Pulmonary artery endothelial cell (primary cell): ENCODE data around the gene FIBIN. TPM values are rescaled to one million over a fixed set of nuclear protein-coding genes. Genes with fewer than 3 reads are reported as not detected.
"Not testable (repeated sequence)": the region's sequence is repeated elsewhere in the genome, so short reads cannot be mapped to it uniquely, and the experiment has no call there.

Experiments used
- DNase-seq: peaks from one replicate; pipeline ENCODE4 v3.0.0-alpha.2; 2011; ENCODE audit warnings: low read depth, low spot score
- total RNA-seq: library from RNA; depleted of rRNA; stranded (reverse); fragments of >200 nt; gene quantifications from 2 replicates; pipeline ENCODE4 v1.2.3, GENCODE V29; 2014

Gene FIBIN
- total RNA-seq, 1 donor from 2014 or later = not detected

DNA sequence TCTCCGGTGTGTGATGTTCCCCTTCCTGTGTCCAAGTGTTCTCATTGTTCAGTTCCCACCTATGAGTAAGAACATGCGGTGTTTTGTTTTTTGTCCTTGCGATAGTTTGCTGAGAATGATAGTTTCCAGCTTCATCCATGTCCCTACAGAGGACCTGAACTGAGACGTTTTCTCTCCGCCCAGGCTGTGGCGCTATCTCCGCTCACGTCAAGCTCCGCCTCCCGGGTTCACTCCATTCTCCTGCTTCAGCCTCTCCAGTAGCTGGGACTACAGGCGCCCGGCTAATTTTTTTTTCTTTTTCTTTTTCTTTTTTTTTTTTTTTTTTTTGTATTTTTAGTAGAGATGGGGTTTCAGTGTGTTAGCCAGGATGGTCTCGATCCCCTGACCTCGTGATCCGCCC, 16.7 kb upstream of the FIBIN start:
- DNase-seq = not testable (repeated sequence)

DNA sequence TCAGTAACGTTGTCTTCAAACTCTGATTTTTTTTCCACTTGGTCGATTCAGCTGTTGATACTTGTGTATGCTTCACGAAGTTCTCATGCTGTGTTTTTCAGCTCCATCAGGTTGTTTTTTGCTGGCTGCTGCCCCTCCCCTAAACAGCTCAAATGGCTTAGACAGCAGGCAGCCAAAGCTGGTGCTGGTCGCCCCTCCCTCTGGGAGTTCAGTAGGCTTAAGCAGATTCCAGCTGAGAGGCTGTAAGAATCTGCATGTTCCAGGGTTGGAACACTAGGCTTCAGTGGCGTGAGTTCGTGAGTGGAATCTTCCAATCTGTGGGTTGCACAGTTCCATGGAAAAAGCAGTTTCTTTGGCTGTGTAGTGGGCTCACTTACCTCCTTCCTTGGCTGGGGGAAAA, 10.3 kb upstream of the FIBIN start:
- no peak for DNase-seq

DNA sequence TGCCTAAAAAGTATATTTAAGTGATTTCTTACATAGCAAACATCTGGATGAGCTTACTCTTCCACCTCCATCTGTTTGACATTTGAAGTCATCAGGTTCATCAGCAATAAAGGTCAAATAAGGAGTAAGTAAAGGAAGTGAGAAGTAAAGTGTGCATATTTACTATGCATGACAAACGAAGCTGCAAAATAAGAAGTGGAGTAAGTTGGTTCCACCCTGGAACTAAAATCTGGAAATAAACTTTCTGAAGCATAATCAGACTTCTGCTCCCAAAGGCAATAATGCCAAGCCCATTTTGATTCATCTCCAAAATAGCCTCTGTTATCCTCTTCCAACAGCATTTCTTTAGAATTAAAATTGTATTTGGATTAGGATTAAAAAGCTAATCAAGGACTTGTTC, 8.4 kb upstream of the FIBIN start:
- no peak for DNase-seq

DNA sequence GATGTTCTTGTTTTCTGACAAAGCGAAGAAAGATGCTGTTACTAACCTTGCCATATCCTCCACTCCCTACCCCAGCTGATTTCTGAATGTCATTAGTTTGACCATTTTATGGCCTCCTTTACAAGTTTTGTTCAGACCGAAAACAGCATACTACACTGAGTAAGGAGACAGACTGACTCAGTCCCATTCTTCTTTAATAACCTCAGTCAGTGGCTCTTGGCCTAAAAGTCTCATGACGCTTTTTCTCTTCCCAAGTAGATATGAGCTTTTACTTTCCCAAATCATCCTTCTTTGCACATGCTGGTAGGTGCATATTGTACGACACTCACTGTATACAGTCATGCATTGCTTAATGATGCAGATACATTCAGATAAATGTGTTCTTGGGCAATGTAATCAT, 8.0 kb upstream of the FIBIN start:
- no peak for DNase-seq

DNA sequence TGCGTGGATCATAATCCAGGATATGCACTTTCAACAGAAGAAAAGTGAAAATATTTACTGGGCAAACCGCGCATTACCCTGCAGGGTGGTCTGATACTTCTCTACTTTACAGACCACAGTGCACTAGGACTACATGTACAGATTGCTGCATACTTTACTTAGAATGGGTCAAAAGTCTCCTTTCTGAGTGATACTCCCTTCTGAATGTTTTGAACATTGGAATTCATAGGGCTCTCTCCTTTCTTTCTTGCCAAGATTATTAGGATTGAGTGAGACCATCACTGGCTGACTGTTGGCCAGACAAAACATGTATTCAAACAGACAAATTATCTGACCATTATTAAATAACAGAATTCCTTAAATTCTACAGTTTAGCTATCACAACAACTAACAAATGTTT, 6.6 kb upstream of the FIBIN start:
- no peak for DNase-seq

DNA sequence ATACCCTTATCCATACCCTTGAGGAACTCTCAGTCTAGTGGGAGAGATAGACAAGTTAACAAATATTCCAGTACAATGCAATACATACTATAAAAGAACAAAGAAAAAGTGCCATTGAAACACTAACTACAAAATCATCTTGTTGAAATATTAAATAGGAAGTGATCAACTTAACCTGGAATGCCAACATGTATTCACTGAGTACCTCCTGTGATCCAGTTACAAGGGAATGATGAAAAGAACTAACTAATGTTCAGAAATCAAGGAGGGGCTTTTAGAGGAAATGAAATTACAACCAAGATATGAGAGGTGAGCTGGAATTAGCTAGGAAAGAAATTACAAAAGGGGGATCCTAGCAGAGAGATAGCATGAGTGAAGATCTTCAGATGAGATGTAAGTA, 6.2 kb upstream of the FIBIN start:
- no peak for DNase-seq

DNA sequence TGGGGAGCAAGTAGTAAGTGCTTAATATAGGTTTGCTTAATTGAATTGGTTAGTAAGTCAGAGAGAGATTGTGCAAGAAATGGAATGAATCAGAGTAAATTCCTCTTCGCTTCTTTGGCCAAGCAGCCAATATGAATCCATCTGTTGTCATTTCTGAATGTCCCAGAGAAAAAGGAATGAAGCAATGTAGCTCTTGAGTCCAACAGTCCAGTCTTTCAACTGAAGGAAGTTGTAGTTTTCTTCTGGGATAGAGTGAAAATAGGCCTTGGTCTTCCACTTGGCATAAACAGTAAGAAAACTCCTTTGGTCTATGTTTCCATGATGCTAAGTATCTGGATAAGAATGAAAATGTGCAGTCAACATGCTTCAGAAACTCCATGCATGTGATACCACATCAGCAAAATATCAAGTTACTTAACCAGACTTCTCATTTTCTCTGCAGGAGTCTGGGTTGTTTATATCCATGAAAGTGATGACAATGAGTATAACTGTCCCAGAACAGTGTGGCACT, 1.8 kb upstream of the FIBIN start:
- DNase-seq = no peak

DNA sequence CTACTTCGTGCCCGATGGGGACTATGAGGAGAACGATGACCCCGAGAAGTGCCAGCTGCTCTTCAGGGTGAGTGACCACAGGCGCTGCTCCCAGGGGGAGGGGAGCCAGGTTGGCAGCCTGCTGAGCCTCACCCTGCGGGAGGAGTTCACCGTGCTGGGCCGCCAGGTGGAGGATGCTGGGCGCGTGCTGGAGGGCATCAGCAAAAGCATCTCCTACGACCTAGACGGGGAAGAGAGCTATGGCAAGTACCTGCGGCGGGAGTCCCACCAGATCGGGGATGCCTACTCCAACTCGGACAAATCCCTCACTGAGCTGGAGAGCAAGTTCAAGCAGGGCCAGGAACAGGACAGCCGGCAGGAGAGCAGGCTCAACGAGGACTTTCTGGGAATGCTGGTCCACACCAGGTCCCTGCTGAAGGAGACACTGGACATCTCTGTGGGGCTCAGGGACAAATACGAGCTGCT, 751 bp downstream of the FIBIN start:
- no peak for DNase-seq

DNA sequence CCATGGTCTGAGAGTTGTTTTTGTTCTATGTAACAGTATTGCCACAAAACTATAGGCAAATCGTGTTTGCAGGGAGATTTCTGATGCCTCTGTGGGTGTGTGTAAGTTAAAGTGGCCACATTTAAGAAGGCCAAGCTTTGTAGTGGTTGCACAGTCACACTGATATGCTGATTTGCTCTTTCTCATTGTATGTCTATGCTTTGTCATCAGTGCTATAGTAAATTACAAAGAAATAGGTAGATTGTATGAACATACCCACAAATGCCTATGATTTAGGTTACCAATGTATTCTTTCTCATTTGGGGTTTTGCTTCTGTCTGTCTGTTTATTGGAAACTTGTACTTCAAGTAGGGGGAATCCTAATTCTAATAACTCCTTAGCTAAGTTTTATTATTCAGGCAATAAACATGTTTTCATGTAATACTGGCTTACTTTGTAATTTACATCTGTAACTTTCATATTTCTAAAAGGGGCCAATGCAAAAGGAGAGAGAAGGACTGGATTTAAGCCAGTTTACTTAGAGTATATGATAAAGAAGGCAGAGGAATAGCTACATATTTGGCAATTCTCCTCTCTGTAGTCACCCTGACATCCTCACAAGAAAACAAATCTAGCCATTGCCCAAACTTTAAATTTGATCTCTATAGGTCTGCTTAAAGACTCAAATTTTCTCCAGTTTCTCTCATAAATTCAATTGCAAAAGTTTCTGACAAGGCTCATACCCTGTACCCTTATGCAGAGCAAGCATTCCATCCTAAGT, 2.0 kb downstream of the FIBIN start:
- DNase-seq = no peak

DNA sequence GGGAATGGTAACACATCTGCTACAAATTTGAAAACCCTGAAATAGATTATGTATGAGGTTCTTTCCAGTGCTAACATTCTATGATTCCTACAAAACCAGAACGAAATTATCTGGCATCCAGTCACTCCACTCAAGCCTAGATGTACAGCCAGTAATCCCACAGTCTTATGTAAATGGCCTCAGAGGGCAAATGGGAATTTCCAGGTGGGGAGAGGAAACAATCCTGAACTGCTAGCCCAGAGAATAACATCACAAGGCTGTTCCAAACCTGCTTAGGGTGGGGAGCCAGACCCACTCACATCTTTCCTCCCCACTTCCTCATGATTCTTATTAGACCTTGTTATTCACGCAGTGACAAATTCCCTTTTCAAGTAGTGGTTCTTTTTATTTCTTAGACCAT, 3.5 kb downstream of the FIBIN start:
- no peak for DNase-seq

DNA sequence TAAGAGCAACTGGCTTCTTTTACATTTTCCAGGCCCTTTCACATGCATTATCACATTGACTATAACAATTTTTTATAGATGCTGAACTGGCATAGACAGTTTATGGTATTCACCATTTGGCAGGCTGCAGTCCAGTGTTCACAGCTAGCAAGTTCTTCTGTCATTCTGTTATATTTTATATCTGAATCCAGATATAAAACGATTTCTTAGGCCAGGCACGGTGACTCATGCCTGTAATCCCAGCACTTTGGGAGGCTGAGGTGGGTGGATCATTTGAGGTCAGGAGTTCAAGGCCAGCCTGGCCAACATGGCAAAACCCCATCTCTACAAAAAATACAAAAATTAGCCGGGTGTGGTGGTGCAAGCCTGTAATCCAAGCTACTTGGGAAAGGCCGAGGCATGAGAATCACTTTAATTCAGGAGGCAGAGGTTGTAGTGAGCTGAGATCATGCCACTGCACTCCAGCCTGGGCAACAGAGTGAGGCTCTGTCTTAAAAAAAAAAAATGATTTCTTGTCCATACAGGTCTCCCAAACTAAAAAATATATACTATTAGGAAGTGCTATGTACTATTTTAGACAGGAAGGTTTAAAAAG, 7.3 kb downstream of the FIBIN start:
- not testable (repeated sequence) for DNase-seq

DNA sequence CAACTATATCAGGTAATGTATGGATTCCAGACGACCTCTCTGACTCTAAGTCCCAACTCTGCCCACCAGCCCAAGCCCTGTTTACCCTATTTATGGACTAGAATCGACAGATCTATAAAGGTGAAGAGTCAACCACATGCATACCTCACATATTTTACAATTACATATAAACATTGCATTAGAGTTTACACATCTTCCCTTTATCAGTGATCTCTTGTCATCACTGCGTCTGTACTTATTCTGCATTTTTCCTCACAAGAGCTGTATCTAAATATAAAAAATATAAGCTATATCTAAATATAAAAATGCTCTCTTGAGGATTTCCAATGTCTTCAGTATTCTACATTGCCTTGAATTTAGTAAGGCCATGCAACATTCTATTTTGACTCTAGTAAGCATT, 8.5 kb downstream of the FIBIN start:
- no peak for DNase-seq

DNA sequence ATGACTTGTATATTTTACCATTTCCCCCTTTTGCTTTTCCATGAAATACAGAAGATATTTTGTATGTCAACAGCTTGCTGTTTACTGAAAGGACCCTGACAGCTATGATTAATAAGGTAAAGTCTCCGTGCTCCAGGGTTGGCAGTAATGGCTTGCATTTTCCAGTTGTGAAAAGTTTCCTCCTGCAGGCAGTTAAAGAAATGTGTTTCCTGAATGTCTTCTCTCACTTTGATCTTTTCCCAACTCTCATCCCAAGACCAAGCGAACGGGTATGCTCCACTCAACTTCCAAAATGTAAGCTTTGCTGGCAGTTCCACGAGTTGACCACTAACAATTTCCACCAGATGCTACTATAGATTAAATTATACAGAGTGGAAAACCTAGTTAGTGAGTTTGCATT, 8.9 kb downstream of the FIBIN start:
- no peak for DNase-seq

DNA sequence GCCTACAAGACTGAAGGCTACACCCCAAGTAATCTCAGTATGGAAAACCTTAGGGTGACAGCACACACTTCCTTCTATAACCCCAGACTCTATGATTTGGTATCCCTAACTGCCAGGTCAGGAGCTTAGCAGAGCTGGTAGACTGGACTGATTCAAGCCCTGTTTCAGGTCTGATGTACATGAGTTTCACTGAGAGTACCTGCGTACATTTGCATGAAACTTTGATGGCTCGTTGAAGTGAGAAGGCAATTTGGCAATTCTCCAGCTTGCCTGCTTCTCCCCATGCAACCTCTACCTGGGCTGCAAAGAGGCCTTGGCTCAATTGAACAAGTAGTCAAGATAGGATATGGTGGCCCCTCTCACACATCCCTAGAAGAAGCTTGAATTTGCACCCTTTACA, 10.2 kb downstream of the FIBIN start:
- DNase-seq = no peak

DNA sequence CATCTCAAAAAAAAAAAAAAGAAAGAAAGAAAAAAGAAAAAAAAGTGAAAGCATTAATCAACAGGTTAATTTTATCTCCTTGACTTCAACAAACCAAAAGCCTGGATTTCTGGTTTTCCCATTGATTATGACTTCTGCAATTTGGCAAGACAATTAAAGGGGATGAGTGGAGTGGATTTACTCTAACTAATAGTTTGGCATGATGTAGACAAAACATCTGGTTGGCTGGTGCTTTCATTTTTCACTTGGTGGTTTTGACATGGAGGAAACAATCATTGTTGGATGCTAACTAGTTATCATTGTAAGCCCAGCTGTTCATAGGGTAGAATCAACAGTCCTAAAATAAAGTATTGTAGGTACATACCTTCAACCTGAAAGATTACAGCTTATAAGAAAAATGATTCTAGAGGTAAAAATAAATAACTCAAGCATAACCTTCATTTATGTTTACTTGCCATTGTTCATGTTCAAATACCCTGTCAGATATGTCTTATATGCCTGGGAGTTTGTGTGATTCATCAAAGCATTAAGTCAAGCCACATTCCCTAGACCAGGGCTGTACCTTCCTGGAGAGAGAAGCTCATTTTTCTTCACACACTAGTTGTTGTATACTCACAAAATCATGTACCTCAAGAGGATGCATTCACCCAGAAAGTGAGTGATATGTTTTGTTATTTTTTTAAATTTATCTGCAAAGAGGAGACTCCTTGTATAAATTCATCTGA, 15.1 kb downstream of the FIBIN start:
- DNase-seq = no peak

DNA sequence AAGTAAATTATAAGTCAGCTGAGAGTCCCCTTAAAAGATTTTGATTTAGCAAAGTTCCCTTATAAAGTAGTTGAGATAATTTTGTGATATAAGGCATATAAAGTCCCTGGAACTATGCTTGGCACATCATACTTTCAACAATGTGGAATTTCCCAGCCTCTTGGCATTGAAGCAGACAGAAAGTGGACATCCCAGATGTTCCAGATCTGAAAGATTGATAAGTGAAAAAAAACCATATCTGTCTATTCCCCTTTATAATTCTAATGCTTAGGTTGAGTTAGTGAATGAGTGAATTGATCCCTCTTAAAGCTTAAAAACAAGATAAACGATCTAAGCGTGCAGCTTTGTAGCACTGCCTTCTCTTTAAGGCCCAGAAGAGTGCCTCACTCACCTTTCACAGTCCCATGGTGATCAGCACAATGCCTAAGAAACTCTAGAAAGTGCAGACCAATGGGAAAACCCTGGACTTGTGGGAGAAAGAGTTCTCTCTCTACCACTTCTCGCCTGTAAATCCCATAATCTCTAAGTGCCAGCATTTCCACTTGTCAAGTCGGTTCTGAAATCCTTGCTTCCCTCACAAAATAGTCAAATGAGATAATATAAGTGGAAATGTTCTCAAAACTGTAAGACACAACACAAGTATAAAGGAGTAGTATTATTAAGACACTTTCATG, 17.8 kb downstream of the FIBIN start:
- DNase-seq = no peak

DNA sequence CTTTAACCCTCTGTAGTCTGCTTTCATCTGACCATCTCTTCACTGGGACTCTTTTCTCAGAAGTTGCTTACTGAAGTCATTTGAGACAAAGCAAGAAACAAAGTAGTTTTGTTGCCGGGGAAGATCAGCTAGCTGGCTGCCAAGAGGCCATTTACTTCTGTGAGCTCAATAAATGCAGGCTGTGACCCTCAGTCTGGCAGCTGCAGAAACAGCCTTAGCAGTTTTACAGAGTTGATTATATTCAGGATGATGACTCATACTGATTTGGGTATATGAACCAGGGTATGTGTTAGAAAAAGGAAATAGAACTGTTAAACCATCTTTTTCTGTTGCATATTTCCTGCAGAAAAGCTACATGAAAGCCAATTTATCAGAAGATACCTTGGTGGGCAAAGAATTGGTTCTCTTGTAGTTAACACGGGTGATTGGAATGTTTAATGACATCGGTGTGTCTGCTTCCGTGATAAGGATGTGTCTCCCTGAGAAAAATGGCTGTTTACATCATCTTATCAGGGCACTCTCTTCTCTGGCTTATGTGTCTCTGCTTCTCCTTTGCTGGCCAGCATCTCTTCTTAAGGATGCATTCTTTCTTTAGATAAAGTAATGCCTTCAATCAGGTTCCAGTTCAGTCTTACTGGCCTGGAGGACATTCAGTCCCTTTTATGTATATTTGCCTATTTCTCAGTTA, 18.5 kb downstream of the FIBIN start:
- peak; percentile 8 for DNase-seq

DNA sequence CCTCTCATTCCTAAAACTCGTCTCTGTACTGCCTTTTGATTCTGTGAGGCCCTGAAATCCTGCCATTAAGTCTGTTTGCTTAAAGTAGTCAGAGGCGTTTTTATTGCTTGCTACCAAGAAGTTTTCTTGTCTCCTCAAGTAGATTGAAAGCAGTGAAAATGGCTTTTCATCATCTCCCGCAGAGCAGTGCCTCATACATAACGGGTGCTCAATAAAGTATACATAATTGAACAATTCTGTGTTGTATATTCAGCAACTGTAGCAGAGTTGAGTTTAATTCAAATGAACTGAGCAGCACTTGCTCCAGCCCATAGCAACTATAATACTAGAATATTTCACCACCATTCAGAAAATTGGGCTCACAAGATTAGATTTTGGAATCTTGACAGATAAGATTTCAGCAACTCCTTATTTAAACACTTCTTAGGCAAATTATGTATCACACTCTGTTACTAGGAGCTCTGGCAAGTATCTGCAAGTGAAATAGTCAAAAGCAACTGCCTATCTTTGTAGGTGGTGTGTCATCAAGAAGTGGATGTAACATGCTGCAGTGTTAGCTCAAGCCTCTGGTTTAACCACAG, 20.0 kb downstream of the FIBIN start:
- no peak for DNase-seq

DNA sequence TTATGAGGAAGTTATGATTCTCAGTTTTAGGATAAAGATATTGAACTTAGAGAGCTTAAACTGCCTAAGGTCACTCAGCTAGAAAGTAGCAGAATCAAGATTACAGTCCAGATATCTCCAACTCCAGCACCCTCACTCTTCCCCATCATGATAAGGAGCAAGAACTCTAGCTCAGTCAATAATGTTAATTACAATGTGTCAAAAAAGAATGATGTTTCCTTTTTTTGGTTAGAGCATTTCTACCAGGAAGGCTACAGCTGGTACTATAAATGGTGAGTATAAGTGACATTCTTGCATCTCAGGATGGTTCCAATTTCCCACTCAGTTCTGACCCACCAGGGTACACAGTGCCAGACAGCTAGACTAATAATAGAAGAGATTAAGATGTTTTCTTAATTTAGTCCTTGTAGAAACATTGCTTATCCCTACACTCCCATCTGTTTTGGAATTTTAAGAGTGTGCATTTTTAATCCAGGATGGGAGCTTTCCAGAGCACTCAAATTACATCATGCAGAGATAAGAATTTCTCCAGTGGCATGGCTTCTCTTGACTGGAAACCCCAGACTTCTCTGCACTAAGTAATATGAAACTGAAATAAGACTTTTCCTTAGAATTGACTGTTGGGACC, 25.1 kb downstream of the FIBIN start:
- no peak for DNase-seq

DNA sequence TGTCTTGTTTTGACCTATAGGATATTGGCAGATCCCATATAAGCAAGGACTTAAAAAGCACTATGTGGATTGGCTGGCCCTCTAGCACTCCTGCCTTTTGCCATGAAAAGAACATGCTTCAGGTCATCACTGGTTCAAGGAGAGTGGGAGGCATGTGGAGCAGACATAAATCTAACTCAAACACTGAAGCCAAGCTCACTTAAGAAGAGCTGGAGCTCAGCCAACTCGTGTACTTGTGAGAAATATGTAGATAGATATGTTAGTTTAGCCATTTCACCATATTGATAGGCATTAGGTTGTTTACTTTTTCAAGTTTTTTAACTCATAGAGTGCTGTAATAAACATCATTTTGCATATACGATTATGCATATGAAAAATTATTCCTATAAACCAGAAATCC, 26.8 kb downstream of the FIBIN start:
- no peak for DNase-seq
